WTC11 (cell line): ENCODE data around the gene GLT1D1.

Source experiments
- ATF1 ChIP-seq: sonication (generic); formaldehyde crosslinking; IDR thresholded peaks from 2 replicates; pipeline ENCODE4 v1.8.1; 2023; ENCODE audit warnings: mild to moderate bottlenecking, moderate library complexity, missing genetic modification reagents
- ATF3 ChIP-seq: sonication (generic); formaldehyde crosslinking; conservative IDR thresholded peaks from 2 replicates; pipeline ENCODE4 v1.8.1; 2022; ENCODE audit warnings: mild to moderate bottlenecking, missing genetic modification reagents
- CTCF ChIP-seq: fragments of 200-600 bp; IDR thresholded peaks from 2 replicates; pipeline ENCODE4 v1.8.0; 2022; ENCODE audit warnings: antibody characterized with exemption
- ELF4 ChIP-seq: sonication (generic); formaldehyde crosslinking; IDR thresholded peaks from 2 replicates; pipeline ENCODE4 v1.8.1; 2022; ENCODE audit warnings: low read depth, mild to moderate bottlenecking, moderate library complexity, missing genetic modification reagents
- IRF1 ChIP-seq: sonication (generic); formaldehyde crosslinking; IDR thresholded peaks from 2 replicates; pipeline ENCODE4 v1.8.0; 2023; ENCODE audit warnings: missing genetic modification reagents
- PRRX2 ChIP-seq: fragments of 250-450 bp; sonication (Bioruptor Pico); IDR thresholded peaks from 2 replicates; pipeline ENCODE4 v1.8.0; 2021; ENCODE audit warnings: mild to moderate bottlenecking

GRCh38 chr12:128970941-128971340, 117.7 kb downstream of the GLT1D1 start:
- TF ChIP-seq CTCF, result no peak
- no peak for TF ChIP-seq ELF4 (CRISPR knock-in tag)
- TF ChIP-seq PRRX2, result no peak
- TF ChIP-seq IRF1 (CRISPR knock-in tag), result no peak
- TF ChIP-seq ATF3 (CRISPR knock-in tag), result no peak
- TF ChIP-seq ATF1 (CRISPR knock-in tag), result no peak
